HFF-Myc (cell line): Measurements from ENCODE around the gene MCC.

Source experiments
- DNase-seq: peaks from one replicate; pipeline ENCODE4 v3.0.0-alpha.2; 2011; ENCODE audit warnings: low read depth; ENCODE audit errors: extremely low read depth
- H3K4me3 ChIP-seq: replicated peaks from 2 replicates; pipeline ENCODE4 v1.5.1; 2011; ENCODE audit warnings: low read depth, mild to moderate bottlenecking, control low read depth, low read length
- TF ChIP-seq, protein P1 (sequence below): IDR thresholded peaks from 2 replicates; pipeline ENCODE4 v1.5.1; 2012; ENCODE audit warnings: mild to moderate bottlenecking, low read depth, low read length, control low read depth; ENCODE audit errors: missing control alignments

Gene MCC

DNA sequence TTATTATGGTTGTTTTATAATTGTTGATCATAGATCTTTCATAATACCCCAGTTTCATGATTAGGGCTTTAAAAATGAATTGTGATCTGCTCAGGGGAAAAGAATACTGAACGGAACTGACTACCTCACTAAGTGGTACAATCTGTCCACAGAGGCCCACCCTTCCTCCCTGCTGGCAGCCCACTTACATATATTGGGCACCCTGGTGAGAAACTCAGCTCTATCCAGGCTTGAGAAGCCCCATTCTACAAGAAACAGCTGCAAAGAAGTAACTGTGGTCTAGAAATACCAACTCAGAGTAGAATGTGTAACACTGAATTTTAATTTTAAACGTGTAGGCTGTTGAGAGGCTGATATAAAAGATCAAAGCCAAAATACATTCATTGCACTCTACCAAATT, 100.4 kb downstream of the MCC start:
- H3K4me3 ChIP-seq: no peak overlapping the region
- no peak for DNase-seq
- TF ChIP-seq, protein P1, sequence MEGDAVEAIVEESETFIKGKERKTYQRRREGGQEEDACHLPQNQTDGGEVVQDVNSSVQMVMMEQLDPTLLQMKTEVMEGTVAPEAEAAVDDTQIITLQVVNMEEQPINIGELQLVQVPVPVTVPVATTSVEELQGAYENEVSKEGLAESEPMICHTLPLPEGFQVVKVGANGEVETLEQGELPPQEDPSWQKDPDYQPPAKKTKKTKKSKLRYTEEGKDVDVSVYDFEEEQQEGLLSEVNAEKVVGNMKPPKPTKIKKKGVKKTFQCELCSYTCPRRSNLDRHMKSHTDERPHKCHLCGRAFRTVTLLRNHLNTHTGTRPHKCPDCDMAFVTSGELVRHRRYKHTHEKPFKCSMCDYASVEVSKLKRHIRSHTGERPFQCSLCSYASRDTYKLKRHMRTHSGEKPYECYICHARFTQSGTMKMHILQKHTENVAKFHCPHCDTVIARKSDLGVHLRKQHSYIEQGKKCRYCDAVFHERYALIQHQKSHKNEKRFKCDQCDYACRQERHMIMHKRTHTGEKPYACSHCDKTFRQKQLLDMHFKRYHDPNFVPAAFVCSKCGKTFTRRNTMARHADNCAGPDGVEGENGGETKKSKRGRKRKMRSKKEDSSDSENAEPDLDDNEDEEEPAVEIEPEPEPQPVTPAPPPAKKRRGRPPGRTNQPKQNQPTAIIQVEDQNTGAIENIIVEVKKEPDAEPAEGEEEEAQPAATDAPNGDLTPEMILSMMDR: no peak

DNA sequence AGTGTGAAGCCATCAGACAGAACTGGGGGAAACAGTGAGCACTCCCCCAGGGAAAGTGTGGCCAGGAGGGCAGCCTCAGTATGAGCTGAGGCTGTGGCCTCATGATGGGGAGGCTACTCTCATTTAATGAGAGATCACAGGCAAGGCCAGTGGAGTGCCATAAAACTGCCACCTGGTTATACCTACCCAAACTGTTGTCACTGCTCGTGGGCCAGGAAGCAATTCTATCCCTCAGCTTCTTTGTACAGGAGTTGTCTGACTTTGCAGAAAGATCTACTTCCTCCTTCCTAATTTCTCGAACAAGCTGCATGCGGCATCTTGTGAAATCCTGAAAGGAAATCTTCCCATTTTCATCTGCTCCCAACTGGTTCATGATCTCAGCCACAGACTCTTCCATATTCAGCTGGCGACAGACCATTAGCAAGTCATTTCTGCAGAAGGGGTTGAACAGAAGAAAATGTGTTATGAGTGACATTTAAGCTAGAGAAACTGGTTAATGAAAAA, 103.4 kb downstream of the MCC start:
- DNase-seq: no peak
- H3K4me3 ChIP-seq: no peak overlapping the region
- TF ChIP-seq, protein P1: no peak

DNA sequence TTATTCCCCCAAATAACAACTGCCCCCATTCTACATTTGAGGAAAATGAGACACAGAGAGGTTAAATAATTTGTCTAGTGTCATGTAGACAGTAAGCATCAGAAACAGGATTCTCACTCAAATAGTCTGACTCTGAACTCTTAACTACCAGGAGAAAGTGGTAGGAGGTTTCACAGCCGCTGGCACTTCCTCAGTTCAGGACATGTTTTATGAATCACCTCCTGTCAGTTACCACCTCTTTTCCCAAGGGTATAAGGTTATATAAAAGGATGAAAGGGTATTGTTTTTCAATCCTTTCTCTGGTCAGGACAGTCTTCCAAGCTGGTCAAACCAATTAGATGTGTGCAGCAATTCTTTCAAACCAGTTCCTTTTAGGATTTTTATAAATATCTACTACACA, 105.5 kb downstream of the MCC start:
- TF ChIP-seq, protein P1: no peak
- H3K4me3 ChIP-seq: no peak overlapping the region
- no peak for DNase-seq

DNA sequence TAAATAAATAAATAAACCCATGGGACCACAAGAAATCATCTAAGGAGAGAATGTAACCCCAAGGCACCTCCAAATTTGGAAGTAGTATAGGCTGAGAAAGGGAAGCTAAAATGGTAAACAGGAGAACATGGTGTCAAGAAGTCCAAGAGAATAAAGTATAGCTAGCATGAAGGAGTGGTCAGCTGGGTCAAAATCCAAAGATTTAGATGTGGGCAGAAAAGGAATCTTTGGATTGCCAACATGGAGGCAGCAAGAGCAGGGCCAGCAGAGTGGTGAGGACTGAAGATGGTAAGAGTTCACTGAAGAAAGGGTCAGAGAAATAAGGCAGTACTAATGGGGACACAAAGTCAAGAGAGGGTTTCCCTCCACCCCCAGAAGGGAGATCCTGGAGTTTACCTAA, 106.5 kb downstream of the MCC start:
- DNase-seq: no peak
- H3K4me3 ChIP-seq: no peak overlapping the region
- TF ChIP-seq, protein P1: no peak

DNA sequence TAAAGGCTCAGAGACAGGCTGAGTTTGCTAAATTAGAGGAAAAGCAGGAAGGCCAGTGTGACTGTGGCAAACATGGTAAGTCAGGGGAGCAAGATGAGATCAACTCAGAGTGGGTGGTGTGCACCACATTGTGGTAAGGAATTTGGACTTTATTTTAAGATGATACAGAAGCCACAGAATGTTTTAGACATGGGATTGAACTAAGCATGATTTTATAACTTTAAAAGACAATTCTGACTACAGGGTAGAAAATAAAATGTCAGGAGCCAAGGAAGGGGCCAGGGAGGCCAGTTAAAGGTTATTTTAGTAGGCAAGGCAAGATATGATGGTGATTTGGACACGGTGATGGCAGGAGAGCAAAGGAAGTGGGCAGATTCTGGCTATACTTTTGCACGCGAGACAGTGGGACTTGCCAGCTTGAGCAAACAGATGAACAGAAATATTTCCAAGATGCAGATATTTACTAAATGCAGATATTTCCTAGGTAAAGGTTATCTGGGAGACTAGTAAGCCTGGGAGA, 107.4 kb downstream of the MCC start:
- H3K4me3 ChIP-seq: no peak overlapping the region
- no peak for DNase-seq
- TF ChIP-seq, protein P1: no peak

DNA sequence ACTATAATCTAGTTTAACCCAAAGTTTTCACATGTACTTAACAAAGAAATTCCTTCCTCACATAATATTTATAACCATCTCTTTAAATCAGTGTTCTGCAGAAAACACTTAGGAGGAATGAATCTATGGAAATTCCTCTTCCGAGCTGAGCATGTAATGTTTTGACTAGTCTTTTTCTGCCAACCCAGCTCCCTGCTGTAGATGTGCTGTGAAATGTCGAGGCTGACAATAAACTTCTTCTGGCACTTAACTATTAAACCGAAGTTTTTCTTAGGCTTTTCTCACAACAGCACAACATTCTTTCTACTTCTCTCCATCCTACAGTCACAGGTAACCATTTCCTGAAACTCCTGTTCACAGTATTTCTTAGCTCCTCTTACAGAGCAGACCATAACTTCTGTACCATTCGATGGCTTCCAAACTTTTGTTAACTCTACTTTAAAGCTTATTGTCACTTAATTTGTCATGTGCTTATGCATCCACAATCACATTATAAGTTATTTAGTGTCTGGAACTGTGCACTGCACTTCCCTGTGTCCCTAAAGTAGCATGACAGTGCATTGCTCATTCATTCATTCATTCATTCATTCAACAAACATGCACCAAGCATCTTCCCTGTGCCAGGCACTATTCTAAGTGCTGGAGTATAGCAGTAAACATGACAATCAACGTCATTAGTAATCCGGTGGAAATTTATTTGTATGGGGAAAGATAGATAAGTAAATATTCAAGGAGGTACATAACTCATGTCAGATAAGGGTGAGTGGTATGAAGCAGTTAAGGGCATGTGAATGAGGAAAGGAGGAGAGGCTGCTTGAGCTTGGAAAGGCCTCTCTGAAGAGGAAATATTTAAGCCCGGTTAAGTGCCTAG, 108.1 kb downstream of the MCC start:
- DNase-seq: no peak
- TF ChIP-seq, protein P1: no peak
- H3K4me3 ChIP-seq: no peak overlapping the region
